Neural cell (in vitro differentiated cells): ENCODE measurements around the gene ADGRD1. TPM values are rescaled to one million over a fixed set of nuclear protein-coding genes. Genes with fewer than 3 reads are reported as not detected.

Source experiments
- H2AFZ ChIP-seq: fragments of 200-600, 300-800 bp; sonication (generic), shearing (Covaris generic); 2 replicates; pipeline ENCODE4 v1.6.0; 2014; ENCODE audit warnings: low read depth, mild to moderate bottlenecking, antibody characterized with exemption, low read length, moderate library complexity
- H3F3A ChIP-seq: fragments of 200-600 bp; shearing (Covaris generic); 2 replicates; pipeline ENCODE4 v1.6.1; 2016; ENCODE audit warnings: mild to moderate bottlenecking, moderate library complexity, mixed read lengths, antibody characterized with exemption, low read length; ENCODE audit not compliant: insufficient read depth, poor library complexity, severe bottlenecking
- H3K27ac ChIP-seq: fragments of 200-600, 300-800 bp; sonication (generic), shearing (Covaris generic); 2 replicates; pipeline ENCODE4 v1.5.1; 2014; ENCODE audit warnings: mild to moderate bottlenecking, low read length, moderate library complexity
- H3K27me3 ChIP-seq: fragments of 300-800, 200-600 bp; sonication (generic), shearing (Covaris generic); 2 replicates; pipeline ENCODE4 v1.6.0; 2014; ENCODE audit warnings: mild to moderate bottlenecking, low read depth, low read length, moderate library complexity; ENCODE audit not compliant: insufficient read depth
- H3K36me3 ChIP-seq: fragments of 300-800, 200-600 bp; sonication (generic), shearing (Covaris generic); 2 replicates; pipeline ENCODE4 v1.5.1; 2014; ENCODE audit warnings: mild to moderate bottlenecking, antibody characterized with exemption, low read length, moderate library complexity; ENCODE audit not compliant: insufficient read depth
- H3K4me2 ChIP-seq: fragments of 300-800, 200-600 bp; sonication (generic), shearing (Covaris generic); 2 replicates; pipeline ENCODE4 v1.6.0; 2014; ENCODE audit warnings: mild to moderate bottlenecking, low read length
- H3K4me3 ChIP-seq: fragments of 300-800, 200-600 bp; sonication (generic), shearing (Covaris generic); 2 replicates; pipeline ENCODE4 v1.5.1; 2014; ENCODE audit warnings: mild to moderate bottlenecking, low read length, moderate library complexity
- H3K79me2 ChIP-seq: fragments of 200-600 bp; shearing (Covaris generic); replicated peaks from 2 replicates; pipeline ENCODE4 v1.6.0; 2014; ENCODE audit warnings: mild to moderate bottlenecking, low read length, moderate library complexity; ENCODE audit not compliant: insufficient read depth
- H3K9ac ChIP-seq: fragments of 300-800, 200-600 bp; sonication (generic), shearing (Covaris generic); 2 replicates; pipeline ENCODE4 v1.6.1; 2016; ENCODE audit warnings: mild to moderate bottlenecking, low read length, mixed read lengths
- H3K9me2 ChIP-seq: fragments of 200-600 bp; shearing (Covaris generic); 2 replicates; pipeline ENCODE4 v1.6.1; 2016; ENCODE audit warnings: mild to moderate bottlenecking, low read length, mixed read lengths; ENCODE audit not compliant: insufficient read depth
- H3K9me3 ChIP-seq: fragments of 200-600, 300-800 bp; sonication (generic), shearing (Covaris generic); 2 replicates; pipeline ENCODE4 v1.6.1; 2016; ENCODE audit warnings: mild to moderate bottlenecking, mixed run types, low read length, moderate library complexity, mixed read lengths
- H4K20me1 ChIP-seq: fragments of 200-600 bp; shearing (Covaris generic); 2 replicates; pipeline ENCODE4 v1.6.1; 2016; ENCODE audit warnings: mild to moderate bottlenecking, mixed run types; ENCODE audit not compliant: insufficient read depth
- CTCF ChIP-seq: fragments of 450-650 bp; IDR thresholded peaks from 2 replicates; pipeline ENCODE4 v1.5.1; 2014; ENCODE audit warnings: antibody characterized with exemption, mild to moderate bottlenecking, moderate library complexity; ENCODE audit not compliant: poor library complexity, severe bottlenecking
- EP300 ChIP-seq: fragments of 450-650 bp; conservative IDR thresholded peaks from 2 replicates; pipeline ENCODE4 v1.6.1; 2014; ENCODE audit warnings: antibody characterized with exemption, mild to moderate bottlenecking, moderate library complexity; ENCODE audit not compliant: poor library complexity, severe bottlenecking
- EZH2 ChIP-seq: fragments of 200-600, 300-800 bp; shearing (Covaris generic), sonication (generic); IDR thresholded peaks from 2 replicates; pipeline ENCODE4 v1.6.1; 2014; ENCODE audit warnings: antibody characterized with exemption, low read length, borderline replicate concordance, mild to moderate bottlenecking; ENCODE audit not compliant: insufficient read depth, poor library complexity, severe bottlenecking
- MXI1 ChIP-seq: fragments of 450-650 bp; conservative IDR thresholded peaks from 2 replicates; pipeline ENCODE4 v1.6.1; 2014; ENCODE audit warnings: antibody characterized with exemption, mild to moderate bottlenecking; ENCODE audit not compliant: poor library complexity, severe bottlenecking
- POLR2AphosphoS5 ChIP-seq: IDR thresholded peaks from 2 replicates; pipeline ENCODE4 v1.6.1; 2012
- RAD21 ChIP-seq: fragments of 450-650 bp; conservative IDR thresholded peaks from 2 replicates; pipeline ENCODE4 v1.6.1; 2014; ENCODE audit warnings: antibody characterized with exemption, mild to moderate bottlenecking, moderate library complexity
- REST ChIP-seq: IDR thresholded peaks from 2 replicates; pipeline ENCODE4 v1.6.1; 2012; ENCODE audit warnings: borderline replicate concordance
- SMC3 ChIP-seq: fragments of 450-650 bp; conservative IDR thresholded peaks from 2 replicates; pipeline ENCODE4 v1.6.1; 2014; ENCODE audit warnings: antibody characterized with exemption, mild to moderate bottlenecking, moderate library complexity; ENCODE audit not compliant: poor library complexity
- TAF1 ChIP-seq: IDR thresholded peaks from 2 replicates; pipeline ENCODE4 v1.6.1; 2012; ENCODE audit warnings: low read depth
- polyA plus RNA-seq: library from polyadenylated mRNA; depleted of rRNA; stranded (reverse); fragments of >200 nt; gene quantifications from 2 replicates; pipeline ENCODE4 v1.2.3, GENCODE V29; 2014

ADGRD1 gene
- polyA plus RNA-seq, 1 donor from 2014 or later: 1.7 TPM

GRCh38 chr12:131114942-131115584 is 161.4 kb downstream of the ADGRD1 start:
- no peaks in the 10 kb centered on the region for H4K20me1 ChIP-seq
- no peaks in the 10 kb centered on the region for H3K27me3 ChIP-seq
- H3K27ac ChIP-seq: no peak overlapping the region
- no peak overlapping the region for H2AFZ ChIP-seq
- no peak overlapping the region for H3K9ac ChIP-seq
- no peak for TF ChIP-seq MXI1
- TF ChIP-seq REST: no peak
- TF ChIP-seq CTCF: no peak
- TF ChIP-seq TAF1: no peak
- TF ChIP-seq RAD21: no peak
- TF ChIP-seq EP300: no peak
- TF ChIP-seq EZH2: no peak
- TF ChIP-seq POLR2AphosphoS5: no peak
- TF ChIP-seq SMC3: no peak
- H3K36me3 ChIP-seq: no peaks in the 10 kb centered on the region
- no peak overlapping the region for H3K4me3 ChIP-seq
- H3K4me2 ChIP-seq: no peak overlapping the region
- no peaks in the 10 kb centered on the region for H3K9me2 ChIP-seq
- H3K79me2 ChIP-seq: no peaks in the 10 kb centered on the region
- H3F3A ChIP-seq: no peaks in the 10 kb centered on the region
- H3K9me3 ChIP-seq: no peaks in the 10 kb centered on the region

- Histone ChIP-seq H3K4me3 (no peak overlapping the region), H3K4me2 (no peak overlapping the region), H3K9ac (no peak overlapping the region), H3K9me2 (no peaks in the 10 kb centered on the region), H3K36me3 (no peaks in the 10 kb centered on the region), H3K27ac (no peak overlapping the region), H4K20me1 (no peaks in the 10 kb centered on the region), H3F3A (no peaks in the 10 kb centered on the region), H3K79me2 (no peaks in the 10 kb centered on the region), H3K27me3 (no peaks in the 10 kb centered on the region), H2AFZ (no peak overlapping the region), H3K9me3 (no peaks in the 10 kb centered on the region)
- no peak for TF ChIP-seq EP300
- TF ChIP-seq TAF1: no peak
- no peak for TF ChIP-seq SMC3
- TF ChIP-seq EZH2: no peak
- no peak for TF ChIP-seq REST
- TF ChIP-seq RAD21: no peak
- no peak for TF ChIP-seq MXI1
- no peak for TF ChIP-seq CTCF
- TF ChIP-seq POLR2AphosphoS5: no peak
Observed at GRCh38 chr12:131115766-131116467, 162.2 kb downstream of the ADGRD1 start.
